ENCODE results near the gene PLEKHA3.
"Not testable (repeated sequence)": the region's sequence is repeated elsewhere in the genome, so short reads cannot be mapped to it uniquely, and the experiment has no call there.

The PLEKHA3 gene

GRCh38 chr2:178522950-178523595 is 42.8 kb downstream of the PLEKHA3 start:
- peak; percentile 66 to 76 for DNase-seq (ENCODE audit: low read depth in 2 of 2)

GRCh38 chr2:178523596-178524134 is 43.4 kb downstream of the PLEKHA3 start:
- DNase-seq (ENCODE audit: low read depth in 2 of 2) = no peak

GRCh38 chr2:178525010-178525409 is 44.8 kb downstream of the PLEKHA3 start:
- DNase-seq (ENCODE audit: low read depth in 2 of 2) = not testable (repeated sequence)

GRCh38 chr2:178525460-178525859 is 45.2 kb downstream of the PLEKHA3 start:
- DNase-seq (ENCODE audit: low read depth in 2 of 2) = not testable (repeated sequence)

GRCh38 chr2:178526256-178526655 is 46.0 kb downstream of the PLEKHA3 start:
- DNase-seq (ENCODE audit: low read depth in 2 of 2) = no peak

- DNase-seq (ENCODE audit: low read depth in 2 of 2) = no peak
Observed at GRCh38 chr2:178527592-178527991, 47.3 kb downstream of the PLEKHA3 start.

- DNase-seq (ENCODE audit: low read depth in 2 of 2) = no peak
Observed at GRCh38 chr2:178528647-178529046, 48.4 kb downstream of the PLEKHA3 start.

- no peak for DNase-seq (ENCODE audit: low read depth in 2 of 2)
Observed at GRCh38 chr2:178529194-178529593, 48.9 kb downstream of the PLEKHA3 start.

GRCh38 chr2:178530131-178530530 is 49.9 kb downstream of the PLEKHA3 start:
- no peak for DNase-seq (ENCODE audit: low read depth in 2 of 2)

- peak; percentile 27 to 43 for DNase-seq (ENCODE audit: low read depth in 2 of 2)
Observed at GRCh38 chr2:178530625-178531142, 50.4 kb downstream of the PLEKHA3 start.

- DNase-seq (ENCODE audit: low read depth in 2 of 2) = no peak
Observed at GRCh38 chr2:178531168-178531567, 50.9 kb downstream of the PLEKHA3 start.

- DNase-seq (ENCODE audit: low read depth in 2 of 2) = no peak
Observed at GRCh38 chr2:178536037-178536436, 55.8 kb downstream of the PLEKHA3 start.

GRCh38 chr2:178542161-178542560 is 61.9 kb downstream of the PLEKHA3 start:
- no peak for DNase-seq (ENCODE audit: low read depth in 2 of 2)

- DNase-seq (ENCODE audit: low read depth in 2 of 2) = no peak
Observed at GRCh38 chr2:178542569-178542968, 62.3 kb downstream of the PLEKHA3 start.

- no peak for DNase-seq (ENCODE audit: low read depth in 2 of 2)
Observed at GRCh38 chr2:178550352-178550751, 70.1 kb downstream of the PLEKHA3 start.

- DNase-seq (ENCODE audit: low read depth in 2 of 2) = no peak
Observed at GRCh38 chr2:178553047-178553446, 72.8 kb downstream of the PLEKHA3 start.
